Measurements from ENCODE around the gene MAPK8IP3.
"Not testable (repeated sequence)": the region's sequence is repeated elsewhere in the genome, so short reads cannot be mapped to it uniquely, and the experiment has no call there.

MAPK8IP3 gene

DNA sequence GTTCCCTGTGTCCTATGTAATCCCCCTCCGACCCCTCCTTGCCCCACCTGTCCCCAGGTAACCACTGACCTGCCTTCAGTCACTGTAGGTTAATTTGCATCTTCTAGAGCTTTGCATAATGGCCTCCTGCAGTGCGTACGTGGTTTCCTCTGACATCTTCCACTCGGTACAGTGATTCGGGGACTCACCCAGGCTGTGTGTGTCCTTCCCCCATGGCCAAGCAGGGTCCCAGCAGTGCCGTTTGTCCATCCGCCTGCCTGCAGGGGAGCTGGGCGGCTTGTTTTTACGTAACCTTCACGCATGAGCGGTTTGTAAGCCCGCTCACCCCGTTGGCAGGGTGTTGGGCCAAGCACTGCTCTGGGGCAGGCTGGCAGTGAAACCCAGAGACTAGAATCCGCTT is 7.9 kb downstream of the MAPK8IP3 start:
- peak; percentile 65 for DNase-seq (ENCODE audit: extremely low read depth, insufficient read length)
- peak overlapping the region; percentile 52 for H3K4me3 ChIP-seq (replicated peaks; ENCODE audit: low read depth, low read length)

DNA sequence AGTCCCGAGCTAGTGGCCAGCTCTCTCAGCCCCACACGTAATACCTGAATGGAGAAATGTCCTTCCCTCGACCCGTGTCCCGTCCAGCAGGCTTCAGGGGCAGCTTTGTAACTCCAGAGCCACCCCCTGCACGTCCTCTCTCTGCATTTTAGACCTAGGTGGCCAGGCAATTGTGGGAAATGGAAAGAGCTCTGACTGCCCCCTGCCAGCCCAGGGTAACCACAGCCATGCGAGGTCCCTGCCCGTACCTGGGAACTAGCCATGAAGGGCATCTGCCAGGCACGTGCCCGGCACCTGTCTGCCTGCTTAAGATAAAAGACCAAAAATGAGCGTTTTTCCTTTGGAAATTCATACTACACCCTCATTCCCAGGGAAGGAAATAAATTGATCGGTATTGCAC is 9.2 kb downstream of the MAPK8IP3 start:
- H3K27me3 ChIP-seq (replicated peaks; ENCODE audit: control insufficient read depth, insufficient read depth, low read length), result no peaks in the 10 kb centered on the region
- H3K36me3 ChIP-seq (ENCODE audit: control insufficient read depth, insufficient read depth, low read length), result no peaks in the 10 kb centered on the region
- TF ChIP-seq CTCF (IDR thresholded peaks at IDR 0.05; ENCODE audit: insufficient read depth, low read length, poor library complexity, severe bottlenecking), result no peak
- H3K4me3 ChIP-seq (replicated peaks; ENCODE audit: low read depth, low read length), result no peak overlapping the region
- DNase-seq (ENCODE audit: extremely low read depth, insufficient read length), result no peak

More for the DNA sequence above, 7.9 kb downstream of the MAPK8IP3 start:
- TF ChIP-seq CTCF (IDR thresholded peaks at IDR 0.05; ENCODE audit: insufficient read depth, low read length, poor library complexity, severe bottlenecking), result no peak
- Histone ChIP-seq H3K36me3 (ENCODE audit: control insufficient read depth, insufficient read depth, low read length) (peaks cover 2% of the 10 kb centered on the region), H3K27me3 (replicated peaks; ENCODE audit: control insufficient read depth, insufficient read depth, low read length) (no peaks in the 10 kb centered on the region)

DNA sequence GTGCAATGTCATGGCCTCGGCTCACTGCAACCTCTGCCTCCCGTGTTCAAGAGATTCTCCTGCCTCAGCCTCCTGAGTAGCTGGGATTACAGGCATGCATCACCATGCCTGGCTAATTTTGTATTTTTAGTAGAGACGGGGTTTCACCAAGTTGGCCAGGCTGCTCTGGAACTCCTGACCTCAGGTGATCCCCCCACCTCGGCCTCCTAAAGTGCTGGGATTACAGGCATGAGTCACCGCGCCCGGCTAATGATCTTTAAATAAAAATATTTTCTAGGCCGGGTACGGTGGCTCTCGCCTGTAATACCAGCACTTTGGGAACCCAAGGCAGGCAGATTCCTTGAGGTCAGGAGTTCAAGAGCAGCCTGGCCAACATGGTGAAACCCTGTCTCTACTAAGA is 12.2 kb downstream of the MAPK8IP3 start:
- H3K36me3 ChIP-seq (ENCODE audit: control insufficient read depth, insufficient read depth, low read length); H3K27me3 ChIP-seq (replicated peaks; ENCODE audit: control insufficient read depth, insufficient read depth, low read length); H3K4me3 ChIP-seq (replicated peaks; ENCODE audit: low read depth, low read length); DNase-seq (ENCODE audit: extremely low read depth, insufficient read length): not testable (repeated sequence)

DNA sequence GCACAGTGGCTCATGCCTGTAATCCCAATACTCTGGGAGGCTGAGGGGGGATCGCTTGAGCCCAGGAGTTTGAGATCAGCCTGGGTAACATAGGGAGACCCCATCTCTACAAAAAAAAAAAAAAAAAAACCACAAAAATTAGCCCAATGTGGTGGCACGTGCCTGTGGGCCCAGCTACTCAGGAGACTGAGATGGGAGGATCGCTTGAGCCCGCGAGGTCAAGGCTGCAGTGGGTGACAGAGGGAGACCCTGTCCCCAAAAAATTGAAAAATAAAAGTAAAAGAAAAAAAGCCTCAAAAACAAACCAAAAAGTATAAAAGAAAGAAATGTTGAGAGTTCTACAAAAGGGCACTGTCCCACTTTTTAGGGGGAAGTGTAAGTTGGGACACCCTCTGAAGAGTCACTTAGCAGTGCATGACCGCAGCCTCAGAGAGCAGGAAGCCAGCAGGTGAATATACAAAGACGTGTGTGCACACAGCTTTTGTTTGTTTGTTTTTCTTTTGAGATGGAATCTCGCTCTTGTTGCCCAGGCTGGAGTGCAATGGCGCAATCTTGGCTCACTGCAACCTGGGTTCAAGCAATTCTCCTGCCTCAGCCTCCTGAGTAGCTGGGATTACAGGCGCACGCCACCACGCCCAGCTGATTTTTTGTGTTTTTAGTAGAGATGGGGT is 13.7 kb downstream of the MAPK8IP3 start:
- H3K36me3 ChIP-seq (ENCODE audit: control insufficient read depth, insufficient read depth, low read length); H3K27me3 ChIP-seq (replicated peaks; ENCODE audit: control insufficient read depth, insufficient read depth, low read length); DNase-seq (ENCODE audit: extremely low read depth, insufficient read length); H3K4me3 ChIP-seq (replicated peaks; ENCODE audit: low read depth, low read length): not testable (repeated sequence)

- TF ChIP-seq CTCF (IDR thresholded peaks at IDR 0.05; ENCODE audit: insufficient read depth, low read length, poor library complexity, severe bottlenecking), result no peak
- no peak overlapping the region for H3K4me3 ChIP-seq (replicated peaks; ENCODE audit: low read depth, low read length)
- DNase-seq (ENCODE audit: extremely low read depth, insufficient read length), result no peak
- H3K36me3 ChIP-seq (ENCODE audit: control insufficient read depth, insufficient read depth, low read length), result peaks cover 7% of the 10 kb centered on the region; the same call in 1 of the 2 replicates
- H3K27me3 ChIP-seq (replicated peaks; ENCODE audit: control insufficient read depth, insufficient read depth, low read length), result no peaks in the 10 kb centered on the region
These were observed 15.4 kb downstream of the MAPK8IP3 start for GRCh38 chr16:1721372-1721771.

- no peak overlapping the region for H3K4me3 ChIP-seq (replicated peaks; ENCODE audit: low read depth, low read length)
- peaks cover 20% of the 10 kb centered on the region for H3K36me3 ChIP-seq (ENCODE audit: control insufficient read depth, insufficient read depth, low read length)
- peak; percentile 82 for TF ChIP-seq CTCF (IDR thresholded peaks at IDR 0.05; ENCODE audit: insufficient read depth, low read length, poor library complexity, severe bottlenecking)
- no peak for DNase-seq (ENCODE audit: extremely low read depth, insufficient read length)
- no peaks in the 10 kb centered on the region for H3K27me3 ChIP-seq (replicated peaks; ENCODE audit: control insufficient read depth, insufficient read depth, low read length)
These were observed 17.6 kb downstream of the MAPK8IP3 start for GRCh38 chr16:1723450-1724147.

Measured in GM06990 (cell line).